ENCODE data around the gene SDCCAG8. TPM values are rescaled to one million over a fixed set of nuclear protein-coding genes. Genes with fewer than 3 reads are reported as not detected.

The SDCCAG8 gene
- polyA plus RNA-seq, 3 donors from 2014 or later, result 11.9 to 20.3 (median 14.0) TPM

DNA sequence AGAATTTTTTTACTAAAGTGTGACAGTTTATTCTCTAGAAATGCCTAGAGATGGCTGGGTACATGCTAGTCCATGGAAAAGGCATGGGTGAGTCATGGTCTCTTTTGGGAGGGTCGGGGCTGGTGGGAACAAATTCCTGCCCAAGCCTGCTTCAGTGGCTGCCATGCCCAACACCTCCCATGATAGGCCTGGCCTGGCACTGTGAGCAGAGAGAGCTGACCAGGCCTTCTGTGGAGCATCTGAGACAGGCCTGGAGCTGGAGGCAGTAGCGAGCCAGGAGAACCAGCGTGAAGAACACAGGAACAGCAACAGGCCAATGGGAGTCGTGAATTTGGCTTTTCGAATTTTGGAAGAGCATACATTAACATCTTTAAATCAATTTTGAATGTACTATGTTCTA lies 209.2 kb downstream of the SDCCAG8 start:
- no peaks in the 10 kb centered on the region for H3K9me3 Mint-ChIP-seq
- DNase-seq, result no peak
- H3K36me3 Mint-ChIP-seq, result peaks cover 0 to 5% (median 3%) of the 10 kb centered on the region in 3 donors
- H3K4me3 Mint-ChIP-seq, result no peak overlapping the region
- no peak overlapping the region for H3K27ac Mint-ChIP-seq
- no peaks in the 10 kb centered on the region for H3K27me3 Mint-ChIP-seq (ENCODE audit: low read depth in 3 of 3)
- no peaks in the 10 kb centered on the region for H3K4me1 Mint-ChIP-seq

DNA sequence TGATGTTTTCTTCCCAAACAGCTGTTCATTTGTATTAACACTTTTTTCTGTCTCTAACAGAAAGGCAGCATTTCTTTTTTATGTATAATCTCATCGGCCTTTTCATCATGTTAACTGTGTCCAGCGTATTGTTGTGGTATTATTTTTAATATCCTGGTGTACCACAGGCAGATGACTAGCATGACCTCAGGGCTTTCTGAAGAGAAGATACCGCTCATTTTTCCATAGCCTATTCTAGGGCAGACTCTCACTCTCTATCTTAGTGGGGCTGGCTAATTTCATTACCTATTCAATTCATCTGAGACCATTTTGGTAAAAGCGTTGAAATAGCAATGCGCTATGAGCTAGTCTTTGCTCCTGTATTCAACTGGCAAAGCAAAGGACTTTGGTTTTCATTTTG lies 209.9 kb downstream of the SDCCAG8 start:
- no peak overlapping the region for H3K4me3 Mint-ChIP-seq
- H3K27ac Mint-ChIP-seq, result no peak overlapping the region
- H3K36me3 Mint-ChIP-seq, result peaks cover 0 to 5% (median 3%) of the 10 kb centered on the region in 3 donors
- DNase-seq, result no peak
- H3K27me3 Mint-ChIP-seq (ENCODE audit: low read depth in 3 of 3), result no peaks in the 10 kb centered on the region
- no peaks in the 10 kb centered on the region for H3K9me3 Mint-ChIP-seq
- no peaks in the 10 kb centered on the region for H3K4me1 Mint-ChIP-seq

DNA sequence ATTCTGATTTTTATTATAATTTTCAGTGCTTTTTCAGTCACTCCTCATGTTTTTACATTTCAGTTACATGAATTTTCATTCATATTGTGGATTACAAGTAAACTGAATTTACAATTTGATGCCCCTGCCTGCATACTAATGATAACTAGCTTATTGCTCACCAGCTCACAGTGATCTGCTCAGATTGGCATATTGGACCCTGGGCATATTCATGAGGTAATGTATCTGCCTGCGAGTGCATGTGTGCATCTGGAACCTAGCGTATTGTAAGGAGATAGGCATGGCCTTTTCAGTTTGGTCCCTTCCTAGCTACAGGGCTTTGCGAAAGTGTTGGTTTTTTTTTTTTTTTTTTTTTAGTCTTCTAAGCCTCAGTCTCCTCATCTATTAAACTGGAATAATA lies 213.7 kb downstream of the SDCCAG8 start:
- H3K9me3 Mint-ChIP-seq, result no peaks in the 10 kb centered on the region
- peaks cover 10 to 14% of the 10 kb centered on the region in 2 donors for H3K4me1 Mint-ChIP-seq
- DNase-seq, result no peak
- H3K27me3 Mint-ChIP-seq (ENCODE audit: low read depth in 3 of 3), result no peaks in the 10 kb centered on the region
- no peak overlapping the region for H3K4me3 Mint-ChIP-seq
- H3K27ac Mint-ChIP-seq, result no peak overlapping the region
- H3K36me3 Mint-ChIP-seq, result no peaks in the 10 kb centered on the region

DNA sequence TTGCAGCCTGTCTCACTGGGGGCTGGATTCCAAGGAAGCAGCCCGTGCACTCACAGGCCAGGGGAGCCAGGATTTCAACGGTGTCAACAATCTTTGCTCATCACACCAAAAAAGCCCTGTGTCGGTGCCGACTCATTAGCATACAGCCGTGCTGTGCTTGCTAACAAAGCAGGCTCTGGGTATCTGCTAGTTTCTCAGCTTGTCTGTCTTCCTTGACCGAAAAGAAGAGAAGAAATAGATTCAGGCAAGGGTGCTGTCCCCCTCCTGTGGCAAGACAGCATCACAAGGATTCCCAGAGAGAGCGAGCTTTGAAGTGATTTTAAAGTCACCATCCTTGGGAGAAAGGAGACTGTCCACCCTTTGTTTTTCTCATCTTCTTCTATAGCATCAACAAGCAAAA lies 214.7 kb downstream of the SDCCAG8 start:
- Mint-ChIP-seq H3K36me3 (no peaks in the 10 kb centered on the region), H3K27ac (no peak overlapping the region), H3K27me3 (ENCODE audit: low read depth in 3 of 3) (no peaks in the 10 kb centered on the region), H3K9me3 (no peaks in the 10 kb centered on the region), H3K4me1 (peaks cover 10 to 14% of the 10 kb centered on the region in 2 donors), H3K4me3 (no peak overlapping the region)
- DNase-seq, result no peak

DNA sequence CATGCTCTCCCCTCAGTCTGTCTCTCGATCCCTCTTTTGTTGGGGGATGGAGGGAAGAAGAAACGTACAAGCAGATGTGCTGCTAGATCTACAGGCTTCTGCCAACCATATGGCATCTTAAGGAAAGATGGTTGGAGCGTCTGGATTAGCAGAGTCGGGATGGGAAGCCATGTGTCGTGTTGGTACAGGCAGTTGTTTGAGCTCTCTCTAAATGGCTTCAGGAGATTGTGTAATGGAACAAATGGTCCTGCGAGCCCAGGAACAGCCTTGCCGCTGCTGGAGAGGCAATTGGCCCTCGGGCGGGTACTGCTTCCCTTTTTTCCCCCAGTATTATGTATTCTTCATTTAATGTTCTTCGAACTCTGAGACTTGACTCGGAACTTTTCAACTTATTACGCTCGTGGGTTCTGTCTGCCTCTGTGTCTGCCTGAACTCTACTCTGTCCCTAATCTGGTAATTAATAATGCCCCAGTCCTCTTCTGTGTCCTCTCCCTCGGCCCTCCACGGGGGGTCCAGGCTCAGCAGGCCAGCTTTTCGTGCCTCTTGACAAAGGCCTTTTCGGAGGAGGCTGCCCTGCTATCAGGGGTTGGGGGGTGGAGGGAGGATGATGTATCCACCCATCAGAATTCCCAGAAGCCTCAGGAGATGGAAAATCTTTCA lies 215.3 kb downstream of the SDCCAG8 start:
- Mint-ChIP-seq H3K27me3 (ENCODE audit: low read depth in 3 of 3) (no peaks in the 10 kb centered on the region), H3K4me1 (peaks cover 13 to 14% of the 10 kb centered on the region in 2 donors), H3K4me3 (no peak overlapping the region), H3K9me3 (no peaks in the 10 kb centered on the region), H3K27ac (peak overlapping the region in 1 of 6 donors; percentile 17), H3K36me3 (no peaks in the 10 kb centered on the region)
- no peak for DNase-seq

DNA sequence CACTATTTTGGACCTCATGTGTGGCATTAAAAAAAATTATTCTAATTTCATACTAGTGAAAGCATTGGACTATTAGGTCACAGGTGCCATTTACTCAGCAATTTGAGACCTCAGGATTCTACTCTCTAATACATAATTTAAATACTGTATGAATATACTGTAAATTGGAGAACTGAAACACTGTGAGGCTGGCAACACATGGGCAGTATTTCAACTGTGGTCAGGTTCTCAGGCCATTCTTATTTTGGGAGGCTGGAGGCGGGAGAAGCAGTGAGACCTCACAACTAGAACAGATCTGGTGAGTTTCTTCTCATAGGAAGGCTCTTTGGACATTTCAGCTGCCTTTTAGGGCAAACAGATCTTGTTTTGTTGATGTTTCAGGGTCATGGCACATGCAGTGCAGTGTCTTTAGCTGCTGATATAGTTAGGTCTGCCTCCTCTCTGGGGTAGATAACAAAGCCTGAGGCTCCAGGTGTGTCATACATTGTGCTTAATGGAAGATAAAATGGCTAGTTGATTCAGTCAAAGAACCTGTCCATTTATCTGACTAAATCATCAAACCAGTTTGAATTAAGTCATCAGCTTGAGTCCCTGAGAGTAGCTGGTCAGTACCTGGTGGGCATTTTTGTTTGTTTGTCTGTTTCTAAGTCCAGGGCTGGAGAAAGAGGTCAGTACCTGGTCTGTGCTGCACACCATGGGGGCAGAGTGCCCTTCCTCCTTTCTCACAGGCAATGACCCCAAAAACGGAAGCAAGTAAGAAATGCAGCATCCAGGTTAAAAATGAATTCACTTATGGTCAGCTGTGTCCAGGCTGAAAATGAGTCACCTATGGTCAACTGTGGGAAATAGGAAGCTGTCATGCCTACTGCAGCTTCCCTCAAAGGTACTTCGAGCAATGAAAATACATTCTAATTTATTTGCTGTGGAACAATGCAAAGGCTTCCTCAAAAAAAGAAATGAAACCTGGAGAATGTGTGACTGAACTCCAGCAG lies 216.2 kb downstream of the SDCCAG8 start:
- DNase-seq, result no peak
- Mint-ChIP-seq H3K36me3 (no peaks in the 10 kb centered on the region), H3K27me3 (ENCODE audit: low read depth in 3 of 3) (no peaks in the 10 kb centered on the region), H3K9me3 (no peaks in the 10 kb centered on the region), H3K4me3 (peak overlapping the region in 2 of 5 donors; percentile 7 to 96), H3K27ac (peak overlapping the region in 1 of 6 donors; percentile 12), H3K4me1 (peaks cover 13 to 14% of the 10 kb centered on the region in 2 donors)

DNA sequence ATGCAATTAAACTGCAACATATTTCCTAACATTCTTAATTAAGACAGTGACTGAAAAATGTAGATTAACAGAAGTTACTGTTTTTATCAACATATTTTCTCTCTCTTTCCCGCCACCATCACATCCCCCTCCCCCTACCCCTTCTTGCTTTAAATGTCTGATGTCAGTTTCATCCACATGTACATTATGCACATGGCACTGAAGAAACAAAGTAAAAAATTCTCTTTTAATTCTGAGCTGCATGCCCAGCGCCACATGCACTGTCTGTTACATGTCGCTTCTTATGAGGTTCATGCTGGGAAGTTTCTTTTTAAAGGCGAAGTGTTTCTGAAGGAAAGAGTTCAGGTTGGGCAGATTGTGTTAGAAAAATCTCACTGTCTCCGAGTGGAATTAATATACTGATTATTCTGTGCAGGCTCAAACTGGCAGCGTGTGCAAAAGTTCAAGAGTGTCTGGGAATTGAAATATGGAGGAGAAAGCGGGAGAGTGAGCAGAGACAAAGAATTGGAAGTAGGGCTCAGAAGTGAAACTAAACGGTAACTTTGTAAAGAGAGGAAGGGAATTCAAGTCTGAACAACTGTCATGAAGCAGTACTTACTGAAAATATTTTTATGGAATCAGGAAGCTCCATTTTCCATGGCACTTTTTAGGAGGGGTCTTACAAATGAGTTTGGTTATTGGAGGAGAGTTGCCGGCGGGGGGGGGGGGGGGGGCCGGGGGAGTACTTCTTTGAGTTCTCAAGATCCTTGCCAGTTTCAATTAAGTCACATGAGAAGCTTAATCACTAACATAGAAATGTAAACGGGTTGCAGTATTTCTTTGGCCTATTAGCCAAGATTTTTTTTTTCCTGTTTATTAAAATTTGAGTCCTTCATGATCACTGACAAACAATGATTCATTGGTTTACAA lies 217.6 kb downstream of the SDCCAG8 start:
- Mint-ChIP-seq H3K27me3 (ENCODE audit: low read depth in 3 of 3) (no peaks in the 10 kb centered on the region), H3K36me3 (no peaks in the 10 kb centered on the region), H3K4me3 (peak overlapping the region; percentile 90 to 96 (median 91)), H3K9me3 (no peaks in the 10 kb centered on the region), H3K27ac (peak overlapping the region; percentile 9 to 87 (median 66)), H3K4me1 (peaks cover 13 to 14% of the 10 kb centered on the region in 2 donors)
- DNase-seq, result no peak

DNA sequence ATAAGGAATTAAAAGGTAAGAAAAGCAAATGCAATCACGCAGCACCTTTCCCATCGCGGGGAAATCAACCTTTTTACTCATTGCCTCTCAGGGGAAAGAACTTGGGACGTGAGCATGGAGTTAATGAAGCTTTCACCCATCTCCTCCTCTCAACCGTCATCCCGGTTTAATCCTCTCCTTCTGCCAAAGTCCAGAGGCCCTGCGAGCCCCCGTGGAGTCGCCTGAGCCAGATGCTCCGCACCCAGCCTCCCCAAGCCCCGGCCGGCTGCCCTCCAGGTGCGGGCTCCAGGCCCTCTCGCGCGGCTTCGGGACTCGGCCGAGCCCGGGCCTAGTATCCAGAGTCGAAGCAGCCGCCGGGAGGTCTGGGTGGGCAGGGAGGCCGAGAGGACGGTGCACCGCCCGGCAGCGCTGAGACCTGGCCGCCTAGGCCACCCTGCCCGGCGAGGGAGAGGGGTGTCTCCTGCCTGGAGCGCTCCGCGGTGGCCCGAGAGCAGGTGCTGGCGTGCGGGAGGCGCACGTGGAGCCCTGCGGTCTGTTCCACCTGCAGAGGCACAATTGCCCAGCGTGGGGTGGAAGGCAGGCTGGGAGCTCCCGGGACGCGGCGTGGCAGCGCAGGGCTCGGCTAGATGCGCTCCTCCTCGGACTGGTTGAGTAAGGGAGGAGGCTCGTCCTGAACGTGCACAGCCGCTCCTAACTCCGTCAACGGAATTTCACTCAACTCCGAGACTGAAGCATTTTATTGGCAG lies 218.5 kb downstream of the SDCCAG8 start:
- Mint-ChIP-seq H3K4me3 (peak overlapping the region in 3 of 5 donors; percentile 91 to 96 (median 94)), H3K27me3 (ENCODE audit: low read depth in 3 of 3) (no peaks in the 10 kb centered on the region), H3K36me3 (no peaks in the 10 kb centered on the region), H3K27ac (peak overlapping the region in 1 of 6 donors; percentile 56), H3K9me3 (no peaks in the 10 kb centered on the region), H3K4me1 (peaks cover 13 to 14% of the 10 kb centered on the region in 2 donors)
- DNase-seq, result no peak

DNA sequence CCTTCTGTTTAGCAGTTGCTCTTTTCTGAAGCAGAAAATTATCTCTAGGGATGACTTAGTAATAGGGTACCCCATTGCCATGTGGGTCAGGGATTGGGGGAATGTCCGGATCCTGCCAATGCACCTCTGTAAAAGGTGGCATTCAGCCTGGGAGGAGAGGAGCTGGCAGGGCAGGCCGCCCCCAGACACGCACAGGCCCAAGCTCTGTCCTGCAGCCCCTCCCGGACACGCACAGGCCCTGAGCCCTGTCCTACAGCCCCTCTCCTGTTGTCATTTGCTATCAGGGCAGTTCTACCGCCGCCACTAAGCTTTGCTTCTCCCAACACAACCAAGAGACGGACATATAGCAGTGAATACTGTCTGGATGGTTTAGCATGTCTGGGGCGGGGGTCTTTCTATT lies 219.1 kb downstream of the SDCCAG8 start:
- no peak for DNase-seq
- H3K36me3 Mint-ChIP-seq, result no peaks in the 10 kb centered on the region
- H3K27ac Mint-ChIP-seq, result no peak overlapping the region
- H3K4me1 Mint-ChIP-seq, result peaks cover 13 to 14% of the 10 kb centered on the region in 2 donors
- H3K4me3 Mint-ChIP-seq, result peak overlapping the region in 2 of 5 donors; percentile 10 to 19
- no peaks in the 10 kb centered on the region for H3K9me3 Mint-ChIP-seq
- H3K27me3 Mint-ChIP-seq (ENCODE audit: low read depth in 3 of 3), result no peaks in the 10 kb centered on the region

DNA sequence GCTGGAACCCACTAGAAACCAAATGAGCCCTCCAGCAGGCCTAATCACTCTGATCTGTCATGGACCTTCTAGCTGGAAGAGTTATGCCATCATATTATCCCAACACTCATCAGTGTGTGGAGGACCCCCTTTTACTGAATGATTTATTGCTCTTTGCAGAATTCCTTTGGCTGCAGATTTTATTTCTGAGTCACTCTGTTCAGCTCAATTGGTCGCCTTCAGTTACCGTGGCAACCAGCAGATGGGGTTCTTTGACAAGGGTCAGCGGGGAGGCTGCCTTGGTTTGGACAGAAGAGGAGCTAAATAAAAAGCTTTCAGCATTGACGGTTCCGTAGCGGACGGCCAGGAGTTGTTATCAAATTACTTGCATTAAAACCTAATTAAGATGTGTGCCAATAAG lies 220.1 kb downstream of the SDCCAG8 start:
- Mint-ChIP-seq H3K36me3 (no peaks in the 10 kb centered on the region), H3K27me3 (ENCODE audit: low read depth in 3 of 3) (no peaks in the 10 kb centered on the region), H3K9me3 (no peaks in the 10 kb centered on the region), H3K4me1 (peaks cover 13 to 15% of the 10 kb centered on the region in 2 donors), H3K4me3 (peak overlapping the region in 2 of 5 donors; percentile 21 to 31), H3K27ac (peak overlapping the region in 2 of 6 donors; percentile 26 to 64)
- peak in 2 of 3 donors; percentile 20 to 25 for DNase-seq

DNA sequence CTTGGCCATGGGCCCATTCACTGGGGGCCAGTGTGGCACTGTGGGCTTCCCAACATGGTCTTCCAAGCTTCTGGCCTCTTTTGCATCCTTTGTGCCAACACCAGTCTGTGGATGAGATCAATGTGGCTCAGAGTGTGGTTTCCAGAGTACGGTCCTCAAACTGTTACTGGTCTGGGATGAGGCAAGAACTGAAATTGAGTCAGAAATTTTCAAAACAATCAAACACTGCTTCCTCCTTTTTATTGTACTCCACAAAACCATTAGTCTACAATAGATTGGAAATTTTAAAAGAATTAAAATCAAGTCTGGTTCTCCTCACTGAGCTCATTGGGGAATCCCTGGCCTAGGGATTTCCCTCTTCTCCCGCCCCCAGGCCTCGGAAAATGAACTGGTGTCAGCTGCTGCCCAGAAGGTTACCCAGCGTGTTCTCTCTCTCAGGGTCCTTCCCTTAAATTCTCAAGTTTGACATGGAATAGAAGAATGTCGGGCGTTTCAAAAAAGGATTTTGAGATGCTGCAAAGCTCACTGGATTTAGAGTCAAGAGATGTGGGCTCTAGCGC lies 222.0 kb downstream of the SDCCAG8 start:
- H3K4me3 Mint-ChIP-seq, result no peak overlapping the region
- no peaks in the 10 kb centered on the region for H3K36me3 Mint-ChIP-seq
- peaks cover 25 to 31% of the 10 kb centered on the region in 2 donors for H3K4me1 Mint-ChIP-seq
- no peak for DNase-seq
- H3K27ac Mint-ChIP-seq, result peak overlapping the region in 1 of 6 donors; percentile 36
- no peaks in the 10 kb centered on the region for H3K9me3 Mint-ChIP-seq
- H3K27me3 Mint-ChIP-seq (ENCODE audit: low read depth in 3 of 3), result peaks cover 2 to 6% (median 4%) of the 10 kb centered on the region in 3 donors

DNA sequence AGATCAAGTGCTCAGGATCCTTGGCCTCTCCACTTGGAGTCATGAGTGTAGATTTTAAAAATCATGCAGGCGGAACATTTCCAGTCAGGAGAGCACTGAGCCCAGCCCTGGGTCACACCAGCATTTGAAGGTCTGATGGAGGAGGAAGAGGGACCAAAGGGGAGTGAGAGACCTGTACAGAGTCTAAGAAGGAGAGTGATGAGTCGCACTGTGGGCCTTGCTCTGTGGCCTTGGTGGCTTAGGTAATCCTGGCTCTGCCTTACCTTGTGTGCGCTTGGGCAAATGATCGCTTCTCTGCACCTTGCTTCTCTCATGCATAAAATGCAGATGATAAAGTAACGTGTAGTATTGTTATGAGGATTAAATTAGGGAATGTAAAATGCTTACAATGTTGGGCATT lies 225.3 kb downstream of the SDCCAG8 start:
- Mint-ChIP-seq H3K27ac (peak overlapping the region in 1 of 6 donors; percentile 41), H3K36me3 (no peaks in the 10 kb centered on the region), H3K27me3 (ENCODE audit: low read depth in 3 of 3) (peaks cover 4 to 8% (median 5%) of the 10 kb centered on the region in 3 donors), H3K9me3 (no peaks in the 10 kb centered on the region), H3K4me1 (peaks cover 20 to 22% of the 10 kb centered on the region in 2 donors), H3K4me3 (peak overlapping the region in 3 of 5 donors; percentile 10 to 43 (median 43))
- no peak for DNase-seq
